Left ventricle myocardium inferior (tissue), 1 donor: Measurements from ENCODE around the gene NENF. TPM values are rescaled to one million over a fixed set of nuclear protein-coding genes. Genes with fewer than 3 reads are reported as not detected.

ENCODE experiments used
- DNase-seq: peaks from one replicate; pipeline ENCODE4 v3.0.0-alpha.2; 2020
- H3K27ac ChIP-seq: fragments of 200-600 bp; replicated peaks from 2 replicates; pipeline ENCODE4 v1.8.0; 2021
- H3K27me3 ChIP-seq: fragments of 200-600 bp; 2 replicates; pipeline ENCODE4 v1.8.0; 2021; ENCODE audit warnings: low read depth
- H3K36me3 ChIP-seq: fragments of 200-600 bp; 2 replicates; pipeline ENCODE4 v1.8.0; 2021
- H3K4me1 ChIP-seq: fragments of 200-600 bp; 2 replicates; pipeline ENCODE4 v1.8.0; 2021
- H3K4me3 ChIP-seq: fragments of 200-600 bp; 2 replicates; pipeline ENCODE4 v1.8.0; 2021; ENCODE audit warnings: mild to moderate bottlenecking, moderate library complexity
- H3K9me3 ChIP-seq: fragments of 200-600 bp; replicated peaks from 2 replicates; pipeline ENCODE4 v1.8.0; 2021
- intact Hi-C: fragments of 100-400 bp; cut with micrococcal nuclease; formaldehyde crosslinking; loops from one replicate; pipeline ENCODE4 v1.11.0; 2022
- total RNA-seq: library from RNA; stranded (reverse); fragmentation: NEBNext Ultra II Directional; extraction: Animal tissue kit (Norgen Biotek cat#: 25700); gene quantifications from one replicate; pipeline ENCODE4 v1.2.1, GENCODE V29; 2021
- TF ChIP-seq, protein P1 (sequence below): fragments of 200-600 bp; IDR thresholded peaks from 2 replicates; pipeline ENCODE4 v1.8.0; 2021; ENCODE audit warnings: antibody characterized with exemption, mild to moderate bottlenecking, borderline replicate concordance
- donor health status: DM: no; HTN: yes; CAD: no; lungs with severe emphysema.

Gene NENF
- total RNA-seq, 1 donor from 2014 or later, result 108 TPM

DNA sequence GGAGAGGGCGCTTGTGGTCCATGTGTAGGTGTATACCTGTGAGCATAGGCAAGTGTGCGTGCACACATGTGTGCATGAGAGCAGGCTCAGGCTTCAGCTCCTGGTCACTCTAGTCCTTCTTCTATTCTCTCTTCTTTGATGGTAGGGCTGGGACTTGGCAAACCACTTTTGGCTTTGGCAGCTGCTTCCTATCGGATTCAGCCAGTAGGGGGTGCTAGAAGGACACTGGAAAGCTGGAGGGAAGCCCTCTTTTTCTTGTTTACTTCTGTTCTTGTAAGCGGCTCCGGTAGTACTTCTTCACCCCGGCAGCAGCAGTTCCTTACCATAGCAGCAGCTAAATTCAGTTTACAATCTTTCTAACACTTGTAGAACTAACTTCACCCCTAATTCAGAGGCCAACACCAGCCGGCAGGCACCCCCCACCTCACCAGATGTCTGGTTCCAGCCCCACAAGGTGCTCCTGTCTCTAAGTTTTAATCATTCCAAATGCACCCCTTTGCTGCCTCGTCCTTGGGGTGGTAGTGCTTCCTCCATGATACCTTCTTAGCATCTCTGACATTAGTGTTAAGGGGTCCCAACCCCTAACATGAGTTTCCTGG is 25.1 kb downstream of the NENF start:
- H3K27ac ChIP-seq, result no peak overlapping the region
- DNase-seq, result no peak
- H3K9me3 ChIP-seq, result peaks cover 6% of the 10 kb centered on the region
- intact Hi-C loops, result loop anchor here (5.0 to 10.0 kb wide), 2 partner anchors 93 to 386 kb away; no protein-coding TSS in a partner anchor
- H3K27me3 ChIP-seq, result no peaks in the 10 kb centered on the region
- H3K4me1 ChIP-seq, result peaks cover 26% of the 10 kb centered on the region
- no peaks in the 10 kb centered on the region for H3K36me3 ChIP-seq
- no peak overlapping the region for H3K4me3 ChIP-seq
- TF ChIP-seq, protein P1, sequence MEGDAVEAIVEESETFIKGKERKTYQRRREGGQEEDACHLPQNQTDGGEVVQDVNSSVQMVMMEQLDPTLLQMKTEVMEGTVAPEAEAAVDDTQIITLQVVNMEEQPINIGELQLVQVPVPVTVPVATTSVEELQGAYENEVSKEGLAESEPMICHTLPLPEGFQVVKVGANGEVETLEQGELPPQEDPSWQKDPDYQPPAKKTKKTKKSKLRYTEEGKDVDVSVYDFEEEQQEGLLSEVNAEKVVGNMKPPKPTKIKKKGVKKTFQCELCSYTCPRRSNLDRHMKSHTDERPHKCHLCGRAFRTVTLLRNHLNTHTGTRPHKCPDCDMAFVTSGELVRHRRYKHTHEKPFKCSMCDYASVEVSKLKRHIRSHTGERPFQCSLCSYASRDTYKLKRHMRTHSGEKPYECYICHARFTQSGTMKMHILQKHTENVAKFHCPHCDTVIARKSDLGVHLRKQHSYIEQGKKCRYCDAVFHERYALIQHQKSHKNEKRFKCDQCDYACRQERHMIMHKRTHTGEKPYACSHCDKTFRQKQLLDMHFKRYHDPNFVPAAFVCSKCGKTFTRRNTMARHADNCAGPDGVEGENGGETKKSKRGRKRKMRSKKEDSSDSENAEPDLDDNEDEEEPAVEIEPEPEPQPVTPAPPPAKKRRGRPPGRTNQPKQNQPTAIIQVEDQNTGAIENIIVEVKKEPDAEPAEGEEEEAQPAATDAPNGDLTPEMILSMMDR, result peak; percentile 61

DNA sequence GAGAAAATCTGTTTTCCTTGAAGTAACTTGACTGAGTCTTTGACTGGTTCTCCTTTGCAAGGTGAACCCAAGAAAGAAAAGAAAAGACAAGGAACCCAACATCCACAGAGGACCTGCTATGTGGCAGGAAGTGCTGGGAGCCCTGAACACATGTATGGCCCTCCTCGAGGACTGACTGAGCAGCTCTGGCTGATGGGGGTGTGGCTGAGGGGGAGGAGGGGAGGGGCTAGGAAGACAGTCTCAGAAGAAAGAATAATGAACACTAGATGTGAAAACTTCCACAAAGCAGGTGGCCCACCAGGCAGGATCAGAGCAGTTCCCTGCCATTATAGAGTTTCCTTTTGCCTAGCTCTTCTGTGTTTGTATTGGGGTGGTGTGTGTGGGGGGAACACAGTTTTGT is 26.1 kb downstream of the NENF start:
- TF ChIP-seq, protein P1, result no peak

DNA sequence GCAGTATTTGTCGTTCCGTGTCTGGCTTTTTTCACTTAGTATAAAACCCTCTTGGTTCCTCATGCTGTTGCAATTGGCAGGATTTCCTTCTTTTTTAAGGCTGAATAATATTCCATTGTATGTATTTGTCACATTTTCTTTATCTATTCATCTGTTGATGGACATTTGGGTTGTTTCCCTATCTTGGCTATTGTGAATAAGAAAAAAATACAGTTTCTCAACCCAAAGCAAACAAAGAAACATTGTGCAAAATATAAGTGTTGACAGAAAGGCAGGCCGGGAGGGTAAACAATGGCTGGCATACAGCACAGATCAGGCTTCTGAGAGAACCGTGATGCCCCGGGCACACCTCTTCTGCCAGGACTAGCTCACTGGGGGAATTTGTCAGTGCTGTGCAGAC is 26.9 kb downstream of the NENF start:
- Histone ChIP-seq H3K27ac (no peak overlapping the region), H3K9me3 (peaks cover 6% of the 10 kb centered on the region), H3K36me3 (no peaks in the 10 kb centered on the region), H3K4me3 (no peak overlapping the region), H3K4me1 (peaks cover 15% of the 10 kb centered on the region), H3K27me3 (no peaks in the 10 kb centered on the region)
- intact Hi-C loops, result loop anchor here (5.0 to 10.0 kb wide), 2 partner anchors 95 to 387 kb away; no protein-coding TSS in a partner anchor
- no peak for DNase-seq
- TF ChIP-seq, protein P1, result no peak

More for the DNA sequence above, 26.1 kb downstream of the NENF start:
- Histone ChIP-seq H3K4me3 (no peak overlapping the region), H3K9me3 (peaks cover 6% of the 10 kb centered on the region), H3K36me3 (no peaks in the 10 kb centered on the region), H3K27me3 (no peaks in the 10 kb centered on the region), H3K4me1 (peaks cover 16% of the 10 kb centered on the region), H3K27ac (no peak overlapping the region)
- DNase-seq, result no peak
- intact Hi-C loops, result loop anchor here (5.0 to 10.0 kb wide), 2 partner anchors 94 to 387 kb away; no protein-coding TSS in a partner anchor

DNA sequence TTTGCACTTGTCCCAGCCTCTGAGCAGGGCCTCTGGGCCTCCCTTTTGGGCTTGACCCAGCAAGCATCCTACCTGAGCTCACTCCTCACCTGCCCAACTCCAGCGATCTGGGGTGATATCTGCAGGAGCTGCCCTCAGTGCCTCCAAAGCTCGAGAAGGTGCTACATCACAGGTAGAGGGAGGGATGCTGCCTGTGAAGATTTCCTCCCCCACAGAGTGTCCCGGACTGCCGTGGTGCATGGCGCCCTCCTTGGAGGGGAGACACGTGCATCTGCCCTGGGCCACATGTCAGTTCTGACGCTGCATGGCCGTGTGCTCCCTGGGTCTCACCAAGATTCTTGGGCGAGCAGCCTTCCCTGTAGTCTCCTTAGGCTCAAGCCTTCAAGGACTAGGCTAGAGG is 27.7 kb downstream of the NENF start:
- Histone ChIP-seq H3K27me3 (no peaks in the 10 kb centered on the region), H3K27ac (no peak overlapping the region), H3K9me3 (peaks cover 6% of the 10 kb centered on the region), H3K4me3 (no peak overlapping the region), H3K4me1 (peaks cover 14% of the 10 kb centered on the region), H3K36me3 (no peaks in the 10 kb centered on the region)
- intact Hi-C loops, result no loop called here
- no peak for DNase-seq
- TF ChIP-seq, protein P1, result no peak

DNA sequence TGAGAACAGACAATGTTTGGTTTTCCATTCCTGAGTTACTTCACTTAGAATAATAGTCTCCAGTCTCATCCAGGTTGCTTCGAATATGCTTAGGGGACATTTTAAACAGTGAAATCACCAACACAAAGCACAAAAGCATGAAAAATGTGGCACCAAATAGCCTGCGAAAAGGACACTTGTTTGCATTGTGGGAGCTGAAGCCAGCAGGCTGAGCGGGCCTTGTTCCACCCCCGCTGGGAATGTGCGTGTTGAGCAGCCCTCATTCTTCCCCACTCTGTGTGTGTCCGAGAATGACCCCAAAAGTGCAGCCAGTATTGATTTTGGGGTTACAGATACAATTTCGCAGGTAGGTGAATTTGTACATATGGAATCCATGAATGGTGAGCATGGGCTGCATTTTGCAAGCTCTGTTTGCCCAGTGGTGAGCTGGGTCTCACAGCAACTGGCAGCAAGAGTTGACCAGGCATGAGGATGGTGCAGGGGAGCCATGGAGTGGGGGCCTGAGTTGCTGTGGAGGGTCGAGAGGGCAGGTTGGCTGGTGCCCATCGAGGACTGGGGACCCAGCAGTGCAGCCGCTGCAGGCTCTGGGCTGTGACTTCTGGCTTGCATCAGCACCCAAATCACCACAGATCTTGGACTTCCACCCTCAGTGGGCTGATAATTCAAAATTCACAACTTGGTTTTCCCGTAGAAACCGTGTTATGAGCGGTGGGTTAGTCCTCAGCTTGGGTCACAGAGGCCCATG is 29.4 kb downstream of the NENF start:
- peaks cover 6% of the 10 kb centered on the region for H3K9me3 ChIP-seq
- H3K36me3 ChIP-seq, result no peaks in the 10 kb centered on the region
- H3K4me3 ChIP-seq, result no peak overlapping the region
- DNase-seq, result no peak
- intact Hi-C loops, result no loop called here
- H3K4me1 ChIP-seq, result no peaks in the 10 kb centered on the region
- TF ChIP-seq, protein P1, result no peak
- H3K27ac ChIP-seq, result no peak overlapping the region
- no peaks in the 10 kb centered on the region for H3K27me3 ChIP-seq
